GM13977 (cell line): ENCODE data around the gene WAPL.

ENCODE experiments used
- DNase-seq: peaks from one replicate; pipeline ENCODE4 v3.0.0; 2012; ENCODE audit warnings: low spot score
- CTCF ChIP-seq: IDR thresholded peaks from 2 replicates; pipeline ENCODE4 v1.5.1; 2012; ENCODE audit warnings: mild to moderate bottlenecking, control low read depth; ENCODE audit not compliant: insufficient read depth; ENCODE audit errors: extremely low read depth, missing control alignments
- in situ Hi-C: fragments of 300-500 bp; cut with MboI; formaldehyde crosslinking; loops from one replicate; pipeline ENCODE4 v1.12.0; 2022; ENCODE audit warnings: low sequenced_read_pairs, low pct_unique_long_range_greater_than_20kb, mixed read lengths, inconsistent platforms; ENCODE audit not compliant: unreplicated experiment

The WAPL gene

DNA sequence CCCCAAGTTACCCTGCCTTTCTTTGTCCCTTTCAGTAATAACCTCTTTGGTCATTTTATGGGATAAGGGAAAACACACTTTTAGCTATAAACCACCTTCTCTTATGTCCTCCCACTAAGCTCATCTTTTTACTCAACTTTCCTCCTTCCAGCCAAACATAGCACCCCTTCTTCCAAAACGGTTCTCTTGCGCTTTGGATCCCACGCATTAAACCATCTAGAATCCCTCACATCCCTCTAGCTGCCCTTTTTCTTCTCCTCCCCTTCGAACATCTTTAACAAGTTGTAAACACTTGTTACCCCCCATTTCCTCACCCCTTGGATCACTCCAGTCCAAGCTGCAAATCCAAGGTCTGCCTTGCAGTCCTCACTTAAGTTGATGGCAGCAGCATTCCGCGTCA is 13.4 kb downstream of the WAPL start:
- no peak for DNase-seq
- no peak for TF ChIP-seq CTCF
- in situ Hi-C loops, result no loop called here

- no peak for DNase-seq
- in situ Hi-C loops, result no loop called here
- TF ChIP-seq CTCF, result no peak
These were observed 15.1 kb downstream of the WAPL start for GRCh38 chr10:86506499-86506898.

- DNase-seq, result no peak
- in situ Hi-C loops, result no loop called here
- no peak for TF ChIP-seq CTCF
These were observed 15.5 kb downstream of the WAPL start for GRCh38 chr10:86506062-86506461.

GRCh38 chr10:86504510-86504909 is 17.1 kb downstream of the WAPL start:
- no peak for TF ChIP-seq CTCF
- in situ Hi-C loops, result no loop called here

GRCh38 chr10:86500846-86501245 is 20.7 kb downstream of the WAPL start:
- no peak for DNase-seq
- TF ChIP-seq CTCF, result no peak
- in situ Hi-C loops, result no loop called here

More at GRCh38 chr10:86504510-86504909, 17.1 kb downstream of the WAPL start:
- DNase-seq, result no peak

- no peak for TF ChIP-seq CTCF
- in situ Hi-C loops, result no loop called here
- DNase-seq, result no peak
These were observed 23.0 kb downstream of the WAPL start for GRCh38 chr10:86498598-86498997.

- TF ChIP-seq CTCF, result no peak
- no peak for DNase-seq
- in situ Hi-C loops, result no loop called here
These were observed 24.0 kb downstream of the WAPL start for GRCh38 chr10:86497621-86498020.
